WTC11 (cell line): ENCODE measurements around the gene OTOA.

Source experiments
- TEAD1 ChIP-seq: sonication (generic); formaldehyde crosslinking; IDR thresholded peaks from 2 replicates; pipeline ENCODE4 v1.8.0; 2022; ENCODE audit warnings: mild to moderate bottlenecking, missing genetic modification reagents
- ZNF317 ChIP-seq: sonication (generic); formaldehyde crosslinking; IDR thresholded peaks from 2 replicates; pipeline ENCODE4 v1.8.1; 2023; ENCODE audit warnings: low read depth, mild to moderate bottlenecking, moderate library complexity, missing genetic modification reagents, borderline replicate concordance

- TF ChIP-seq TEAD1, result no peak
- TF ChIP-seq ZNF317 (CRISPR knock-in tag), result no peak
These were observed 3.8 kb downstream of the OTOA start for GRCh38 chr16:21667575-21667974.
